ENCODE measurements around the gene TMTC3. TPM values are rescaled to one million over a fixed set of nuclear protein-coding genes. Genes with fewer than 3 reads are reported as not detected.

TMTC3 gene
- total RNA-seq, 1 experiment from 2014 or later, result 31.8 TPM

GRCh38 chr12:88242571-88242925 lies 100.4 kb downstream of the TMTC3 start:
- ChIA-PET CTCF (no interaction called here), POLR2A (no interaction called here)
- BruUV-seq (replicated peaks), result no TSS peak
- Mint-ChIP-seq H3K36me3 (ENCODE audit: insufficient read depth, unreplicated experiment) (no peaks in the 10 kb centered on the region), H3K4me1 (ENCODE audit: low read depth, unreplicated experiment) (peaks cover 6% of the 10 kb centered on the region), H3K27ac (ENCODE audit: unreplicated experiment) (no peak overlapping the region), H3K4me3 (ENCODE audit: unreplicated experiment) (no peak overlapping the region), H3K9me3 (ENCODE audit: unreplicated experiment) (peaks cover 9% of the 10 kb centered on the region), H3K27me3 (ENCODE audit: insufficient read depth, unreplicated experiment) (no peaks in the 10 kb centered on the region)
- no peak for DNase-seq
- intact Hi-C loops (cut with micrococcal nuclease; ENCODE audit: unreplicated experiment), result no loop called here
- Histone ChIP-seq H3K4me1 (peaks cover 7% of the 10 kb centered on the region; the same call in 1 of the 2 replicates), H3K9me3 (no peaks in the 10 kb centered on the region), H3K4me3 (ENCODE audit: low read depth, low read length) (no peak overlapping the region), H3K27me3 (replicated peaks; ENCODE audit: control insufficient read depth, insufficient read depth, low read length) (no peaks in the 10 kb centered on the region), H3K36me3 (ENCODE audit: control insufficient read depth, insufficient read depth, low read length) (no peaks in the 10 kb centered on the region)
- TF ChIP-seq CTCF (IDR thresholded peaks at IDR 0.05; ENCODE audit: insufficient read depth in 1 of 2, low read depth in 1 of 2, low read length in 1 of 2, severe bottlenecking in 1 of 2, unreplicated experiment in 1 of 2), result no peak

GRCh38 chr12:88242939-88243338 lies 100.8 kb downstream of the TMTC3 start:
- no peak for DNase-seq
- Histone ChIP-seq H3K4me1 (peaks cover 8% of the 10 kb centered on the region; the same call in 1 of the 2 replicates), H3K36me3 (ENCODE audit: control insufficient read depth, insufficient read depth, low read length) (no peaks in the 10 kb centered on the region), H3K4me3 (ENCODE audit: low read depth, low read length) (no peak overlapping the region), H3K27me3 (replicated peaks; ENCODE audit: control insufficient read depth, insufficient read depth, low read length) (no peaks in the 10 kb centered on the region), H3K9me3 (no peaks in the 10 kb centered on the region)
- intact Hi-C loops (cut with micrococcal nuclease; ENCODE audit: unreplicated experiment), result no loop called here
- ChIA-PET CTCF (no interaction called here), POLR2A (no interaction called here)
- Mint-ChIP-seq H3K27ac (ENCODE audit: unreplicated experiment) (no peak overlapping the region), H3K9me3 (ENCODE audit: unreplicated experiment) (peaks cover 9% of the 10 kb centered on the region), H3K27me3 (ENCODE audit: insufficient read depth, unreplicated experiment) (no peaks in the 10 kb centered on the region), H3K4me3 (ENCODE audit: unreplicated experiment) (no peak overlapping the region), H3K36me3 (ENCODE audit: insufficient read depth, unreplicated experiment) (no peaks in the 10 kb centered on the region), H3K4me1 (ENCODE audit: low read depth, unreplicated experiment) (peaks cover 6% of the 10 kb centered on the region)
- TF ChIP-seq CTCF (IDR thresholded peaks at IDR 0.05; ENCODE audit: insufficient read depth in 1 of 2, low read depth in 1 of 2, low read length in 1 of 2, severe bottlenecking in 1 of 2, unreplicated experiment in 1 of 2), result no peak
- BruUV-seq (replicated peaks), result no TSS peak

GRCh38 chr12:88243982-88244381 lies 101.9 kb downstream of the TMTC3 start:
- H3K36me3 Mint-ChIP-seq (ENCODE audit: insufficient read depth, unreplicated experiment), result no peaks in the 10 kb centered on the region
- Histone ChIP-seq H3K4me1 (peaks cover 8% of the 10 kb centered on the region; the same call in 1 of the 2 replicates), H3K4me3 (ENCODE audit: low read depth, low read length) (no peak overlapping the region), H3K27me3 (replicated peaks; ENCODE audit: control insufficient read depth, insufficient read depth, low read length) (no peaks in the 10 kb centered on the region), H3K9me3 (no peaks in the 10 kb centered on the region), H3K36me3 (ENCODE audit: control insufficient read depth, insufficient read depth, low read length) (no peaks in the 10 kb centered on the region)
- DNase-seq, result no peak
- intact Hi-C loops (cut with micrococcal nuclease; ENCODE audit: unreplicated experiment), result no loop called here
- H3K27ac Mint-ChIP-seq (ENCODE audit: unreplicated experiment), result no peak overlapping the region
- H3K27me3 Mint-ChIP-seq (ENCODE audit: insufficient read depth, unreplicated experiment), result no peaks in the 10 kb centered on the region
- ChIA-PET POLR2A (no interaction called here), CTCF (no interaction called here)
- no TSS peak for BruUV-seq (replicated peaks)
- peaks cover 6% of the 10 kb centered on the region for H3K4me1 Mint-ChIP-seq (ENCODE audit: low read depth, unreplicated experiment)
- H3K4me3 Mint-ChIP-seq (ENCODE audit: unreplicated experiment), result no peak overlapping the region
- H3K9me3 Mint-ChIP-seq (ENCODE audit: unreplicated experiment), result peaks cover 9% of the 10 kb centered on the region
- TF ChIP-seq CTCF (IDR thresholded peaks at IDR 0.05; ENCODE audit: insufficient read depth in 1 of 2, low read depth in 1 of 2, low read length in 1 of 2, severe bottlenecking in 1 of 2, unreplicated experiment in 1 of 2), result no peak
